Activated gamma-delta T cell treated with anti-CD3 and anti-CD28 coated beads, Interleukin-2, amount 50 U/mL, for 16 hours (primary cell): ENCODE measurements around the gene LIMS2.
A peak's percentile ranks its signal among the peaks of the same experiment; 100 is the strongest.

ENCODE experiments used
- DNase-seq: peaks from one replicate; pipeline ENCODE4 v3.0.0-alpha.2; 2020; ENCODE audit warnings: low read depth

Gene LIMS2

DNA sequence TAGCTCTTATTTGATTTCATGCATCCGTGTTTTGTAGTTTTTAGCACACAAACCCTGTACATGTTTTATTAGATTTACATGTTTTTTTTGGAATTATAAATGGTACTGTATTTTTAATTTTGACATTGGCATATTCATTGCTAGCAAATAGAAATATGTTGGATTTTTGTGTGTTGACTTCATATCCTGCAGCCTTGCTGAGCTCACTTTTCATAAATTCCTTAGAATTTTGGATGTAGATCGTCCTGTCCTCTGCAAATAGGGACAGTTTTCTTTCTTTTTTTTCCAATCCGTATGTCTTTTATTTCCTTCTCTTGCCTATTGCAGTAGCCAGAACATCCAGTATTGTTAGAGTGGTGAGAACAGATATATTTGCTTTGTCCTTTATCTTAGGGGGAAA, 76.1 kb downstream of the LIMS2 start:
- no peak for DNase-seq

DNA sequence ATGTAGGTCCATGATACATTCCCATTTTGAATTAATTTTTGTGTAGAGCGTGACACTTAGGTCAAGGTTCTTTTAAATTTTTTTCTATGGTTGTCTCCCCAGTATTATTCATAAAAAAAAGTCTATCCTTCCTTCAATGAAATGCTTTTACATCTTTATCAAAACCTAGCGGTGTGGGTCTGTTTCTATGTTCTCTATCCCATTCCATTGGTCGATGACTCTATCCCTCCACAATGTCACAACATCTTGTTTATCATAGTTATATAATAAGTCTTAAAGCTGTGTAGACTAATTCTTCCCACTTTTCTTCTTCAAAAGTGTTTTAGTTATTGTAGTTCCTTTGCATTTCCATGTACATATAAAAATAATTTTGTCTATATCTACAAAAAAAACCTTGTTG, 76.6 kb downstream of the LIMS2 start:
- no peak for DNase-seq

DNA sequence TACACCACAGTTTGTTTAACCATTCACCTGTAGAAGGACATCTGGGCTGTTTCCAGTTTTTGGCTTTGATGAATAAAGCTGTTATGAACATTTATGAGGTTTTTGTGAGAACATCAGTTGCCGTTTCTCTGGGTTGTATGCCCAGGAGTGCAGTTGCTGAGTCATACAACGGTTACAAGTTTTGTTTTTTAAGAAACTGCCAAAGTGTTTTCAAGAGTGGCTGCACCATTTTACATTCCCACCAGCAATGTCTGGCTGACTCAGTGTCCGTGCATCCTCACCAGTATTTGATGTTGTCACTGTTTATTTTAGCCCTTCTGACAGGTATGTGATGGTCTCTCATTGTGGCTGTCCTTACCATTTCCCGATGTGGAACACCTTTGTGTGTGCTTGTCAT, 77.3 kb downstream of the LIMS2 start:
- DNase-seq = no peak

GRCh38 chr2:127597046-127597983, 78.0 kb downstream of the LIMS2 start:
- no peak for DNase-seq

GRCh38 chr2:127596311-127597045, 78.9 kb downstream of the LIMS2 start:
- DNase-seq = no peak

DNA sequence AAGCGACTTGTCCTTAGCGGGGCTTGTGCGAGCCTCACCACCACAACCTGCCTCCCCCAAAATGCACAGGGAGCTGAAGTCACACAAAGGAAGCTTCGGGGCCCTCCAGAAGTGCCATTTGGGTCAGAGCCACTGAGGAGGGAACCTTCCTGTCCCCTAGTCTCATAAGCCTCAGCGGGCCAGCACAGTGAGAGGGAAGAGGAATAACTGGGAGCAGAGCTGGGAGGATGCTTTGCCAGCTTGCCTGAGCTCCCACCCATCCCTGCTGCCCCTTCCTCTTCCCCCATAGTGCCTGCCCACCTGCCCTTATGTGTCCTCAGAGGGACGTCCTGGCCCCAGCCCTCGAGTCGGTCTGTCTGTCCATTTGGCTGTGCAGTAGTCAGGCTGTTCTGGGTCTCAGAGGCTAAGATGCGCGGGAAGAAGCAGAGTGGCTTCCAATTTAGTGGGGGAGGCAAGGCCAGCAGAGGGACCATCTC, 81.2 kb downstream of the LIMS2 start:
- DNase-seq = no peak

DNA sequence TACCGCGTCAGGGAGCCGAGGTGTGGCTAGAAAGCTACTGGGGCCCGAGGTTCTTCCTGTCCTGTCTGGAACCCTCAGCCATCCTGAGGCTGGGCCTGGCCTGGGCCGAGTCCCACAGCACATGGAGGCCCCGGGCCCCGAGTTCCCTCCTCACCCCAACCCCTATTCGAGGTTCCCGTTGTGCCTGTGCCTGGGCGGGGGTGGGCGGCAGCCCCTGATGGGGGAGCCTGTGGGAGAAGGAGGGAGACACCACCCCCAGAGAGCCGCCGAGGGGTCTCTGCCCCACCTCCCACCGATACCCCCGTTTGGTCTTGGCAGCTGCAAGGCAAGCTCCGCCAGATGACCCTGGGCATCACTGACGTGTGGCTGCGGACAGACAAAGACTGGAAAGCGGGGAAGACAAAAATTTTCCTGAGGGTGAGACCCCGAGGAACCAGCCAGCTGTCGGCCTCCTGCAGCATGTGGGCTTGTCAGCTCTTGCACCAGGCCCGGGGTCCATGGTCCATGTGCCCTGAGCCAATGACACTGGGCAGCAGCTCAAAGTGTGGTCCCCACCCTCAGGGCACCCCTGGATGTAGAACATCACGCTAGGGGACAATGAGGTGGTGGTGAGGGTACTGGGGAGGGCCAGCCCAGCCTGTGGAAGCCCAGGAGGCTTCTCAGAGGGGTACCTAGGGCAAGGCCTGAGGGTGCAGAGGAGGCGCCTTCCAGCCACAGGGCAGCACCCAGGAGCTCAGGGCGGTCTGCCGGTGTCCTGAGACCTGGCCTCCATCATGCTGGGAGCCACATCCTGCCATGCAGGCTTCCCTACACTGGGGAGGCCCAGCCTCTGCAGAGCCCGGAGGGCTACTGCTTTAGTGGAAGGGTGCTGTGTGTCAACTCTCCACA, 81.9 kb downstream of the LIMS2 start:
- DNase-seq = no peak

DNA sequence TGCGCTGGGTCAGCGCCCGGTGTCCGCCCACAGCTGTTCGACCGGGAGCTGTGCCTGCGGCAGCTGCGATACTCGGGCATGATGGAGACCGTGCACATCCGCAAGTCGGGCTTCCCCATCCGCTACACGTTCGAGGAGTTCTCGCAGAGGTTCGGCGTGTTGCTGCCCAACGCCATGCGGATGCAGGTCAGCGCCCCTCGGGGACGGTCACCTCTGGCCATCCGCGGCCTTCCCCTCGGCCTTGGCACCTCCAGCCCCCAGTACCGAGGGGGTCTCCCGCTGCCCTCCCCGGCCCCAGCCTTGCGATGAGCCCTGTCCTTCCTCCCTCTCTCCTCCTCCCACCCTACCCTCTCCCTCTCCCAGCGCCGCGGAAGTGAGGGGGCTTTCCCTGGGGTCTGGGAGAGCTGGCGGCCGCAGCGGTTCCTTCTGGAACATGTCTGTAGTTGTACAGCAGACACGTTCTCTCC, 82.5 kb downstream of the LIMS2 start:
- DNase-seq = no peak

DNA sequence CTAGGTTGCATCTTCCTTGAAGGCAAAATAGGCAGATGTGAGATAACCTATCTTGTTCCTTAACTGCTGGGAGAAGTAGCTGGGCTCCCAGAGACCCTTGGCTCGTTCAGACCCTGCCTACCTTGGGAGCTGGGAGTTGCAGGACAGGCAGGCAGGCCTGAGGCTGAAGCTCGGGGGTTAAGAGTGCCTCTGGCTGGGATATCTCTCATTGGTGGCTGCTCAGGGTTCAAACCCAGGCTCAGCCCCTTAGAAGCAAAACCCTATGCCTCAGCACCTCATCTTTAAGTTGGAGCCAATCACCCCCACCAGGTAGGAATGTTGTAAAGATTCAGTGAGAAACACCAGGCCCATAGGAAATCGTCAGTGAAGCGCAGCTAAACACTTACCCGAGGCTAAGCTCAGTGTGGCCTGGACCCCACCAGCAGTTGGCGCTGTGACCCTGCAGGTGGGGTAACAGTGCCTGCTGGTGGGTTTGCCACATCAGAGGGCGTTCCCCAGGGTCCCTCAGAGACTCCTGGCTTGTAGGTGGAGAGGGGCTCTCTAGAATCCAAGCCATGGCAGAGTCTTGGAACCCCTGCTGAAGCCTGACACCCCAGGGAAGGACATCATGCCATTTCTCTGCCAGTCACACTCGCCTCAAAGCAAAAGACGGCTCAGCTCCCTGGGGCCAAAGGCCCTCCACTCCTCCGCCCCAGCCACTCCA, 84.0 kb downstream of the LIMS2 start:
- peak; percentile 41 for DNase-seq

DNA sequence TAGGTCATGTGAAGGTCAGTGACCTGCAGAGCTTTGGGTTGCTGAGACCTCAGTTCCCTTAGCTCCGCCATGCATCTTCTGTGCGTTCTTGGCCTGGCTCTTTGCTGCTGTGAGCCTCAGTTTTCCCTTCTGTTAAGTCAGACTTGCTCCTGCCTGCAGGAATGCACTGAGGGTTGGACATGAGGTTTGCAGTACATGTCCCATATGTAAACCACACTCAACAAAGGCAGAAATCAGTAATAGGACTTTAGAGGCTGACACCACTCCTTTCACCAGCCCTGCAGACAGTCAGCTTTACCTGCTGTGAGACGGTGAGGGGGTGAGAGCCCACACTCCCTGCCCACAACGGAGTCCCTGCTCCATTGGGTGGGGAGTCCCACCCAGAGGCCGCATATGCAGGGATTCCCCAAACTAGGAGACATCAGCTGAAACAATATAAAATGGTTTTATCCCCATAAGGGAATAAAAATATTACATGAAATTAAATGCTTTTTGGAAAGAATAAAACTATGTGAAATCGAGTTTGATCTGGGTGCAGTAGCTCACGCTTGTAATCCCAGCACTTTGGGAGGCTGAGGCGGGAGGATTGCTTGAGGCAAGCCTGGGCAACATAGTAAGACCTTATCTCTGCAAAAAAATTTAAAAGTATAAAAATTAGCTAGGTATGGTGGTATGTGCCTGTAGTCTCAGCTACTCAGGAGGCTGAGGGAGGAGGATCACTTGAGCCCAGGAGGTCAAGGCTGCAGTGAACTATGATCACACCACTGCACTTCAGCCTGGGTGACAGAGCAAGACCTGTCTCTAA, 84.7 kb downstream of the LIMS2 start:
- no peak for DNase-seq

- DNase-seq = no peak
These were observed 85.5 kb downstream of the LIMS2 start for GRCh38 chr2:127589841-127590240.

DNA sequence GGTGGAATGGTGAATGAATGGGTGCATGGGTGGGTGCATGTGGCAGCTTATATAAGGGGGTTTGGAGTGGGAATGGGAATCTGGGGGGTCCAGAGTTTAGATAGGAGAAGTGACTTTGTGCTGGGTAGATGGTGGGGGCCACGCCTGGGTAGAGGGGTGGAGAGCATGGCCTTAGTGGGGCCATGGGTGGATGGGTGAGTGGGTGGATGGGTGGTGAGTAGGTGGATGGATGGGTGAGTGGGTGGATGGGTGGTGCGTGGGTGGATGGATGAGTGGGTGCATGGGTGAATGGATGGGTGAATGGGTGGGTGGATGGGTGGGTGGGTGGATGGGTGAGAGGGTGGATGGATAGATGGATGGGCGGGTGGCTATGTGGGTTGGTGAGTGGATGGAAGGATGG, 86.0 kb downstream of the LIMS2 start:
- DNase-seq = no peak
